Panc1 (cell line): ENCODE measurements around the gene TMEM253.

Experiments used
- POLR2AphosphoS5 ChIP-seq: IDR thresholded peaks from 2 replicates; pipeline ENCODE4 v1.6.1; 2012; ENCODE audit warnings: mild to moderate bottlenecking, low read depth, low read length, moderate library complexity
- TF ChIP-seq, protein P1 (sequence below): fragments of 450-650 bp; IDR thresholded peaks from 2 replicates; pipeline ENCODE4 v1.5.1; 2017; ENCODE audit warnings: mild to moderate bottlenecking
- TF ChIP-seq, protein P2 (sequence below), 2 experiments: IDR thresholded peaks; 2 replicates each; pipeline ENCODE4 v1.6.1; 2011 to 2012; ENCODE audit warnings: low read depth in 2 of 2, control low read depth in 1 of 2, low read length in 1 of 2, mild to moderate bottlenecking in 1 of 2, moderate library complexity in 1 of 2; ENCODE audit not compliant: insufficient read depth in 1 of 2

DNA sequence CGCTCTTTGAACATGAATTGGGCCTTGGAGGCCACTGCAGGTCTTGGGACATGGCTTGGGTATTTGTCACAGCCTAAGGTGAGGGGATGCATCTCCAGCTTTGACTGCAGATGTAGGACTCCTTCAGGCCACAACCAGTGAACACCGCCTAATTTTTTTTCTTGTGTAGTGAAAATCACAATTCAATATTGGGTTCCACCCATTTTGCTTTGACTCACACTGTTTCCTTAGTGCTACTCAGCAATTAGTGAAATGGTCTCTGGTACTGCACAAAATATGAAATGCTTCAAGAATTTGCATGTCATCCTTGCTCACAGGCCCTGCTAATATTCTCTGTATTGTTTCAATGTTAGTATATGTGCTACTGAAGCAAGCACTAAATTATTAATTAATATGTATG lies 12.5 kb downstream of the TMEM253 start:
- TF ChIP-seq, protein P1, sequence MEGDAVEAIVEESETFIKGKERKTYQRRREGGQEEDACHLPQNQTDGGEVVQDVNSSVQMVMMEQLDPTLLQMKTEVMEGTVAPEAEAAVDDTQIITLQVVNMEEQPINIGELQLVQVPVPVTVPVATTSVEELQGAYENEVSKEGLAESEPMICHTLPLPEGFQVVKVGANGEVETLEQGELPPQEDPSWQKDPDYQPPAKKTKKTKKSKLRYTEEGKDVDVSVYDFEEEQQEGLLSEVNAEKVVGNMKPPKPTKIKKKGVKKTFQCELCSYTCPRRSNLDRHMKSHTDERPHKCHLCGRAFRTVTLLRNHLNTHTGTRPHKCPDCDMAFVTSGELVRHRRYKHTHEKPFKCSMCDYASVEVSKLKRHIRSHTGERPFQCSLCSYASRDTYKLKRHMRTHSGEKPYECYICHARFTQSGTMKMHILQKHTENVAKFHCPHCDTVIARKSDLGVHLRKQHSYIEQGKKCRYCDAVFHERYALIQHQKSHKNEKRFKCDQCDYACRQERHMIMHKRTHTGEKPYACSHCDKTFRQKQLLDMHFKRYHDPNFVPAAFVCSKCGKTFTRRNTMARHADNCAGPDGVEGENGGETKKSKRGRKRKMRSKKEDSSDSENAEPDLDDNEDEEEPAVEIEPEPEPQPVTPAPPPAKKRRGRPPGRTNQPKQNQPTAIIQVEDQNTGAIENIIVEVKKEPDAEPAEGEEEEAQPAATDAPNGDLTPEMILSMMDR: no peak
- TF ChIP-seq, protein P2, sequence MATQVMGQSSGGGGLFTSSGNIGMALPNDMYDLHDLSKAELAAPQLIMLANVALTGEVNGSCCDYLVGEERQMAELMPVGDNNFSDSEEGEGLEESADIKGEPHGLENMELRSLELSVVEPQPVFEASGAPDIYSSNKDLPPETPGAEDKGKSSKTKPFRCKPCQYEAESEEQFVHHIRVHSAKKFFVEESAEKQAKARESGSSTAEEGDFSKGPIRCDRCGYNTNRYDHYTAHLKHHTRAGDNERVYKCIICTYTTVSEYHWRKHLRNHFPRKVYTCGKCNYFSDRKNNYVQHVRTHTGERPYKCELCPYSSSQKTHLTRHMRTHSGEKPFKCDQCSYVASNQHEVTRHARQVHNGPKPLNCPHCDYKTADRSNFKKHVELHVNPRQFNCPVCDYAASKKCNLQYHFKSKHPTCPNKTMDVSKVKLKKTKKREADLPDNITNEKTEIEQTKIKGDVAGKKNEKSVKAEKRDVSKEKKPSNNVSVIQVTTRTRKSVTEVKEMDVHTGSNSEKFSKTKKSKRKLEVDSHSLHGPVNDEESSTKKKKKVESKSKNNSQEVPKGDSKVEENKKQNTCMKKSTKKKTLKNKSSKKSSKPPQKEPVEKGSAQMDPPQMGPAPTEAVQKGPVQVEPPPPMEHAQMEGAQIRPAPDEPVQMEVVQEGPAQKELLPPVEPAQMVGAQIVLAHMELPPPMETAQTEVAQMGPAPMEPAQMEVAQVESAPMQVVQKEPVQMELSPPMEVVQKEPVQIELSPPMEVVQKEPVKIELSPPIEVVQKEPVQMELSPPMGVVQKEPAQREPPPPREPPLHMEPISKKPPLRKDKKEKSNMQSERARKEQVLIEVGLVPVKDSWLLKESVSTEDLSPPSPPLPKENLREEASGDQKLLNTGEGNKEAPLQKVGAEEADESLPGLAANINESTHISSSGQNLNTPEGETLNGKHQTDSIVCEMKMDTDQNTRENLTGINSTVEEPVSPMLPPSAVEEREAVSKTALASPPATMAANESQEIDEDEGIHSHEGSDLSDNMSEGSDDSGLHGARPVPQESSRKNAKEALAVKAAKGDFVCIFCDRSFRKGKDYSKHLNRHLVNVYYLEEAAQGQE (IDR thresholded peaks at IDR 0.05; ENCODE audit: insufficient read depth in 1 of 2, low read depth in 2 of 2, low read length in 1 of 2): no peak
- TF ChIP-seq POLR2AphosphoS5: no peak
